GM12801 (cell line): Measurements from ENCODE around the gene SLC35F4.

Source experiments
- CTCF ChIP-seq: IDR thresholded peaks from one replicate; pipeline ENCODE4 v1.5.1; 2011; ENCODE audit warnings: control low read depth; ENCODE audit not compliant: insufficient read length; ENCODE audit errors: extremely low read depth

Gene SLC35F4

GRCh38 chr14:57820581-57820980 is 45.3 kb downstream of the SLC35F4 start:
- TF ChIP-seq CTCF, result no peak

GRCh38 chr14:57818511-57818910 is 47.4 kb downstream of the SLC35F4 start:
- no peak for TF ChIP-seq CTCF

- TF ChIP-seq CTCF, result no peak
Measured at GRCh38 chr14:57816568-57817284, 49.2 kb downstream of the SLC35F4 start.

- TF ChIP-seq CTCF, result no peak
Measured at GRCh38 chr14:57814726-57815125, 51.2 kb downstream of the SLC35F4 start.

- no peak for TF ChIP-seq CTCF
Measured at GRCh38 chr14:57812741-57813140, 53.2 kb downstream of the SLC35F4 start.

GRCh38 chr14:57811998-57812546 is 53.8 kb downstream of the SLC35F4 start:
- no peak for TF ChIP-seq CTCF

- no peak for TF ChIP-seq CTCF
Measured at GRCh38 chr14:57809808-57810207, 56.1 kb downstream of the SLC35F4 start.

- no peak for TF ChIP-seq CTCF
Measured at GRCh38 chr14:57797160-57797559, 68.7 kb downstream of the SLC35F4 start.
